ENCODE results near the gene ADAMTS6.

The ADAMTS6 gene

GRCh38 chr5:65151614-65152013 lies 330.1 kb downstream of the ADAMTS6 start:
- H3K27me3 ChIP-seq (ENCODE audit: low read length): no peaks in the 10 kb centered on the region
- H3K36me3 ChIP-seq (ENCODE audit: low read length): no peaks in the 10 kb centered on the region
- H3K4me3 ChIP-seq (ENCODE audit: insufficient read depth, low read length, poor library complexity, severe bottlenecking): no peak overlapping the region
- no peaks in the 10 kb centered on the region for H4K20me1 ChIP-seq (ENCODE audit: low read depth, low read length)
- no peak overlapping the region for H3K27ac ChIP-seq (ENCODE audit: low read depth, low read length)
- H3K4me2 ChIP-seq (ENCODE audit: low read depth, low read length, poor library complexity, severe bottlenecking): no peak overlapping the region
- H3F3A ChIP-seq (ENCODE audit: insufficient read depth): no peaks in the 10 kb centered on the region
- no peaks in the 10 kb centered on the region for H3K9me2 ChIP-seq (replicated peaks; ENCODE audit: insufficient read depth, low read length)
- TF ChIP-seq EZH2phosphoT487 (conservative IDR thresholded peaks at IDR 0.05; ENCODE audit: low read length): no peak
- no peaks in the 10 kb centered on the region for H3K79me2 ChIP-seq (ENCODE audit: insufficient read depth, low read length)
- no peaks in the 10 kb centered on the region for H3K9me3 ChIP-seq (ENCODE audit: insufficient read depth, low read length)
- H3K9ac ChIP-seq (ENCODE audit: low read length): no peak overlapping the region
- no peak overlapping the region for H2AFZ ChIP-seq (ENCODE audit: low read depth, low read length, severe bottlenecking)

GRCh38 chr5:65150599-65151304 lies 331.0 kb downstream of the ADAMTS6 start:
- Histone ChIP-seq H3F3A (ENCODE audit: insufficient read depth) (no peaks in the 10 kb centered on the region), H3K4me2 (ENCODE audit: low read depth, low read length, poor library complexity, severe bottlenecking) (no peak overlapping the region), H3K27ac (ENCODE audit: low read depth, low read length) (no peak overlapping the region), H3K9me3 (ENCODE audit: insufficient read depth, low read length) (no peaks in the 10 kb centered on the region), H3K9me2 (replicated peaks; ENCODE audit: insufficient read depth, low read length) (no peaks in the 10 kb centered on the region), H3K36me3 (ENCODE audit: low read length) (no peaks in the 10 kb centered on the region), H3K4me3 (ENCODE audit: insufficient read depth, low read length, poor library complexity, severe bottlenecking) (no peak overlapping the region), H2AFZ (ENCODE audit: low read depth, low read length, severe bottlenecking) (no peak overlapping the region), H4K20me1 (ENCODE audit: low read depth, low read length) (no peaks in the 10 kb centered on the region), H3K27me3 (ENCODE audit: low read length) (no peaks in the 10 kb centered on the region), H3K79me2 (ENCODE audit: insufficient read depth, low read length) (no peaks in the 10 kb centered on the region), H3K9ac (ENCODE audit: low read length) (no peak overlapping the region)
- TF ChIP-seq EZH2phosphoT487 (conservative IDR thresholded peaks at IDR 0.05; ENCODE audit: low read length): no peak
- no peak for TF ChIP-seq CTCF (IDR thresholded peaks at IDR 0.05; ENCODE audit: insufficient read depth, low read length, poor library complexity, severe bottlenecking)

GRCh38 chr5:65149827-65150226 lies 331.9 kb downstream of the ADAMTS6 start:
- Histone ChIP-seq H3K27me3 (ENCODE audit: low read length) (no peaks in the 10 kb centered on the region), H4K20me1 (ENCODE audit: low read depth, low read length) (no peaks in the 10 kb centered on the region), H3F3A (ENCODE audit: insufficient read depth) (no peaks in the 10 kb centered on the region), H3K4me2 (ENCODE audit: low read depth, low read length, poor library complexity, severe bottlenecking) (no peak overlapping the region), H3K4me3 (ENCODE audit: insufficient read depth, low read length, poor library complexity, severe bottlenecking) (no peak overlapping the region), H3K27ac (ENCODE audit: low read depth, low read length) (no peak overlapping the region), H3K9ac (ENCODE audit: low read length) (no peak overlapping the region), H2AFZ (ENCODE audit: low read depth, low read length, severe bottlenecking) (no peak overlapping the region), H3K36me3 (ENCODE audit: low read length) (no peaks in the 10 kb centered on the region), H3K79me2 (ENCODE audit: insufficient read depth, low read length) (no peaks in the 10 kb centered on the region), H3K9me3 (ENCODE audit: insufficient read depth, low read length) (no peaks in the 10 kb centered on the region), H3K9me2 (replicated peaks; ENCODE audit: insufficient read depth, low read length) (no peaks in the 10 kb centered on the region)
- no peak for TF ChIP-seq EZH2phosphoT487 (conservative IDR thresholded peaks at IDR 0.05; ENCODE audit: low read length)

- Histone ChIP-seq H3K9ac (ENCODE audit: low read length) (no peak overlapping the region), H3K79me2 (ENCODE audit: insufficient read depth, low read length) (no peaks in the 10 kb centered on the region), H2AFZ (ENCODE audit: low read depth, low read length, severe bottlenecking) (no peak overlapping the region), H3K27me3 (ENCODE audit: low read length) (no peaks in the 10 kb centered on the region), H3F3A (ENCODE audit: insufficient read depth) (no peaks in the 10 kb centered on the region), H3K9me3 (ENCODE audit: insufficient read depth, low read length) (no peaks in the 10 kb centered on the region), H3K4me3 (ENCODE audit: insufficient read depth, low read length, poor library complexity, severe bottlenecking) (no peak overlapping the region), H4K20me1 (ENCODE audit: low read depth, low read length) (no peaks in the 10 kb centered on the region), H3K36me3 (ENCODE audit: low read length) (no peaks in the 10 kb centered on the region), H3K9me2 (replicated peaks; ENCODE audit: insufficient read depth, low read length) (no peaks in the 10 kb centered on the region), H3K27ac (ENCODE audit: low read depth, low read length) (no peak overlapping the region), H3K4me2 (ENCODE audit: low read depth, low read length, poor library complexity, severe bottlenecking) (no peak overlapping the region)
- TF ChIP-seq EZH2phosphoT487 (conservative IDR thresholded peaks at IDR 0.05; ENCODE audit: low read length): no peak
- no peak for TF ChIP-seq CTCF (IDR thresholded peaks at IDR 0.05; ENCODE audit: insufficient read depth, low read length, poor library complexity, severe bottlenecking)
Measured at GRCh38 chr5:65144136-65144871, 337.4 kb downstream of the ADAMTS6 start.

Measured in SU-DHL-6 (cell line).